OCI-LY1 (cell line): Measurements from ENCODE around the gene LMF2.

ENCODE experiments used
- H2AFZ ChIP-seq: fragments of 200-600 bp; sonication (generic), shearing (Covaris generic); 2 replicates; pipeline ENCODE4 v1.6.0; 2014; ENCODE audit warnings: antibody characterized with exemption, mild to moderate bottlenecking, low read length
- H3F3A ChIP-seq: fragments of 200-600 bp; sonication (generic), shearing (Covaris generic); 2 replicates; pipeline ENCODE4 v1.6.0; 2014; ENCODE audit warnings: mild to moderate bottlenecking, antibody characterized with exemption, low read length, moderate library complexity; ENCODE audit not compliant: insufficient read depth
- H3K27ac ChIP-seq: fragments of 200-600 bp; sonication (generic); 2 replicates; pipeline ENCODE4 v1.5.1; 2014; ENCODE audit warnings: low read length, mixed run types, mild to moderate bottlenecking, low read depth; ENCODE audit not compliant: poor library complexity, severe bottlenecking
- H3K27me3 ChIP-seq: fragments of 200-600 bp; sonication (generic); 2 replicates; pipeline ENCODE4 v1.6.0; 2014; ENCODE audit warnings: antibody characterized with exemption, mild to moderate bottlenecking, low read length, moderate library complexity; ENCODE audit not compliant: insufficient read depth
- H3K36me3 ChIP-seq: fragments of 200-600 bp; sonication (generic); 2 replicates; pipeline ENCODE4 v1.6.1; 2014; ENCODE audit warnings: mild to moderate bottlenecking, antibody characterized with exemption, low read length, moderate library complexity, mixed read lengths; ENCODE audit not compliant: insufficient read depth
- H3K4me1 ChIP-seq: fragments of 200-600 bp; sonication (generic); 2 replicates; pipeline ENCODE4 v1.5.1; 2014; ENCODE audit warnings: mild to moderate bottlenecking, low read length, moderate library complexity; ENCODE audit not compliant: insufficient read depth, severe bottlenecking
- H3K4me2 ChIP-seq: fragments of 200-600 bp; sonication (generic), shearing (Covaris generic); 2 replicates; pipeline ENCODE4 v1.6.1; 2014; ENCODE audit warnings: low read length
- H3K4me3 ChIP-seq: fragments of 200-600 bp; sonication (generic); 2 replicates; pipeline ENCODE4 v1.5.1; 2014; ENCODE audit warnings: low read length, low read depth, mild to moderate bottlenecking, mixed read lengths; ENCODE audit not compliant: poor library complexity, severe bottlenecking
- H3K79me2 ChIP-seq: fragments of 200-600 bp; shearing (Covaris generic); 2 replicates; pipeline ENCODE4 v1.6.1; 2016; ENCODE audit warnings: mixed run types, low read length, mixed read lengths; ENCODE audit not compliant: insufficient read depth
- H3K9ac ChIP-seq: fragments of 200-600 bp; sonication (generic), shearing (Covaris generic); 2 replicates; pipeline ENCODE4 v1.6.1; 2014; ENCODE audit warnings: mild to moderate bottlenecking, low read length, mixed read lengths
- H3K9me2 ChIP-seq: fragments of 200-600 bp; sonication (generic), shearing (Covaris generic); 2 replicates; pipeline ENCODE4 v1.6.1; 2014; ENCODE audit warnings: low read depth, mild to moderate bottlenecking, low read length, mixed read lengths
- H3K9me3 ChIP-seq: fragments of 200-600 bp; shearing (Covaris generic); 2 replicates; pipeline ENCODE4 v1.6.1; 2014; ENCODE audit warnings: low read length, mixed read lengths
- H4K20me1 ChIP-seq: fragments of 200-600 bp; sonication (generic), shearing (Covaris generic); 2 replicates; pipeline ENCODE4 v1.6.0; 2016; ENCODE audit warnings: mild to moderate bottlenecking, low read length; ENCODE audit not compliant: insufficient read depth
- CTCF ChIP-seq: fragments of 200-600 bp; sonication (generic), shearing (Covaris generic); IDR thresholded peaks from 2 replicates; pipeline ENCODE4 v1.5.1; 2017; ENCODE audit warnings: mild to moderate bottlenecking, antibody characterized with exemption, low read length, moderate library complexity, mixed read lengths
- EZH2 ChIP-seq: fragments of 200-600 bp; sonication (generic), shearing (Covaris generic); IDR thresholded peaks from 2 replicates; pipeline ENCODE4 v1.8.0; 2017; ENCODE audit warnings: borderline replicate concordance, mixed run types, mild to moderate bottlenecking, antibody characterized with exemption, low read length, moderate library complexity, mixed read lengths

Gene LMF2

GRCh38 chr22:50498322-50498890 is 9.1 kb downstream of the LMF2 start:
- no peaks in the 10 kb centered on the region for H3K9me2 ChIP-seq
- H3K4me3 ChIP-seq, result no peak overlapping the region
- no peaks in the 10 kb centered on the region for H3K79me2 ChIP-seq
- H3K4me2 ChIP-seq, result peak overlapping the region; percentile 10; the same call in 1 of the 2 replicates
- no peaks in the 10 kb centered on the region for H3K27me3 ChIP-seq
- H3K9me3 ChIP-seq, result no peaks in the 10 kb centered on the region
- TF ChIP-seq CTCF (peak; percentile 76), EZH2 (no peak)
- H4K20me1 ChIP-seq, result no peaks in the 10 kb centered on the region
- H3F3A ChIP-seq, result no peaks in the 10 kb centered on the region
- peaks cover 11% of the 10 kb centered on the region for H3K4me1 ChIP-seq
- H2AFZ ChIP-seq, result no peak overlapping the region
- H3K36me3 ChIP-seq, result peaks cover 4% of the 10 kb centered on the region; the same call in 1 of the 2 replicates
- H3K27ac ChIP-seq, result no peak overlapping the region
- no peak overlapping the region for H3K9ac ChIP-seq

- TF ChIP-seq EZH2, result no peak
- TF ChIP-seq CTCF, result no peak
- Histone ChIP-seq H3K79me2 (no peaks in the 10 kb centered on the region), H3K4me3 (no peak overlapping the region), H3K36me3 (no peaks in the 10 kb centered on the region), H3K4me2 (no peak overlapping the region), H3K27ac (no peak overlapping the region), H3K9me3 (no peaks in the 10 kb centered on the region), H4K20me1 (no peaks in the 10 kb centered on the region), H3F3A (no peaks in the 10 kb centered on the region), H3K4me1 (peaks cover 11% of the 10 kb centered on the region), H2AFZ (no peak overlapping the region), H3K27me3 (no peaks in the 10 kb centered on the region), H3K9ac (no peak overlapping the region), H3K9me2 (no peaks in the 10 kb centered on the region)
These were observed 10.4 kb downstream of the LMF2 start for GRCh38 chr22:50497093-50497492.

GRCh38 chr22:50490531-50491308 is 16.8 kb downstream of the LMF2 start:
- H3K4me3 ChIP-seq, result no peak overlapping the region
- H3F3A ChIP-seq, result no peaks in the 10 kb centered on the region
- no peaks in the 10 kb centered on the region for H3K27me3 ChIP-seq
- TF ChIP-seq EZH2 (no peak), CTCF (no peak)
- H3K79me2 ChIP-seq, result no peaks in the 10 kb centered on the region
- H3K4me2 ChIP-seq, result no peak overlapping the region
- H3K9ac ChIP-seq, result no peak overlapping the region
- no peak overlapping the region for H3K27ac ChIP-seq
- no peak overlapping the region for H2AFZ ChIP-seq
- H3K36me3 ChIP-seq, result no peaks in the 10 kb centered on the region
- H3K9me2 ChIP-seq, result no peaks in the 10 kb centered on the region
- H4K20me1 ChIP-seq, result no peaks in the 10 kb centered on the region
- H3K9me3 ChIP-seq, result no peaks in the 10 kb centered on the region
- peaks cover 18% of the 10 kb centered on the region for H3K4me1 ChIP-seq
